ENCODE measurements around the gene SH3BGR.

SH3BGR gene

DNA sequence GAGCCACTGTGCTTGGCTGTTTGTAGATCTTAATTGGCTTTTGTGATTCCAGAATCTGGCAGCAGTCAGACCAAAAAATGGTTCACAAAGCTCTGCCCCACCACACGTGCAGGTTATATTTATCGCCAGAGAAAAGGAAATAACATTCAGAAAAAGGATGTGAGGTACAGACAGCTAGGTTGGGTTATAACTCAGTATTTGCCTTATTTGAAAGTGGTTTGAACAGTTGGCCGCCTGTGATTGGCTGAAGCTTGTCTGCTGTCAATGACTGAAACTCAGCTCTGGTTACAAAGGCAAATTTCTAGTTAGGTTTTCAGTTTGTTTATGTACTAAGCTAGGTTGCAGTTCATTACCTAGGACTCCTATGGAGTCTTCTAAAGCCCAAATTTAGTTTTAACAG lies 9.6 kb downstream of the SH3BGR start:
- DNase-seq = no peak

- DNase-seq = no peak
These were observed 11.5 kb downstream of the SH3BGR start for GRCh38 chr21:39463308-39463707.

DNA sequence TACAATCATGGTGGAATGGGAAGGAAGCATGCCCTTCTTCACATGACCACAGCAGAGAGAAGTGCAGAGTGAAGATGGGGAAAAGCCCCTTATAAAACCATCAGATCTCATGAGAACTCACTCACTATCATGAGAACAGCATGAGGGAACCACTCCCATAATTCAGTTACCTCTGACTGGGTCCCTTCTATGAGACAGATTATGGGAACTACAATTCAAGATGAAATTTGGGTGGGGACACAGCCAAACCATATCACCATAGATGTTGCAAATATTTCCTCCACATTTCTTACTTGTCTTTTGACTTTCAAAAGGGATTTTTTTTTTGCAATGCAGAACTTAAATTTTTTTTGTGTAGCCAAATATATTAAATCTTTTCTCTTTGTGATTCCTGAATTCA lies 14.8 kb downstream of the SH3BGR start:
- DNase-seq = no peak

- no peak for DNase-seq
These were observed 16.0 kb downstream of the SH3BGR start for GRCh38 chr21:39467746-39468145.

GRCh38 chr21:39468559-39468958 lies 16.8 kb downstream of the SH3BGR start:
- DNase-seq = no peak

GRCh38 chr21:39471598-39471997 lies 19.8 kb downstream of the SH3BGR start:
- no peak for DNase-seq

- no peak for DNase-seq
These were observed 21.0 kb downstream of the SH3BGR start for GRCh38 chr21:39472786-39473185.

- no peak for DNase-seq
These were observed 22.8 kb downstream of the SH3BGR start for GRCh38 chr21:39474611-39475010.

- DNase-seq = peak; percentile 21
These were observed 27.5 kb downstream of the SH3BGR start for GRCh38 chr21:39479164-39479813.

DNA sequence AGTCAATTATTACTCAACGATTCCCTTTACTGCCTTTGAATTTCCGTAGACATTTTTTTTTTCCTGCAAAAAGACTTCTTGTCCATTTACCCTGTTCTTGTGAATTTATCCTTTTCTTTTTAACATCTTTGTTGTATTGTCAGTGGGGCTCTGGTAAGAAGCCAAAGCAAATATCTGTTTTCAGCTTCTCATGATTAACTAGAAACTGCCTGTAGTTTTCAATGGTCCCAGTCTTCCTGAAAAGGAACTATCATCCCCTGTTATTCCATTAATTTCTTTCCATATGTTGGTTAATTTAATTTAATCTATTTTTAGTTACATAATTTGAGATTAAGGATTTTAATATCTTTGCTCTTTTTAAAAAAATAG lies 28.0 kb downstream of the SH3BGR start:
- DNase-seq = no peak

- DNase-seq = no peak
These were observed 28.5 kb downstream of the SH3BGR start for GRCh38 chr21:39480271-39480670.

GRCh38 chr21:39481886-39482285 lies 30.1 kb downstream of the SH3BGR start:
- DNase-seq = no peak

- DNase-seq = no peak
These were observed 32.1 kb downstream of the SH3BGR start for GRCh38 chr21:39483917-39484316.

DNA sequence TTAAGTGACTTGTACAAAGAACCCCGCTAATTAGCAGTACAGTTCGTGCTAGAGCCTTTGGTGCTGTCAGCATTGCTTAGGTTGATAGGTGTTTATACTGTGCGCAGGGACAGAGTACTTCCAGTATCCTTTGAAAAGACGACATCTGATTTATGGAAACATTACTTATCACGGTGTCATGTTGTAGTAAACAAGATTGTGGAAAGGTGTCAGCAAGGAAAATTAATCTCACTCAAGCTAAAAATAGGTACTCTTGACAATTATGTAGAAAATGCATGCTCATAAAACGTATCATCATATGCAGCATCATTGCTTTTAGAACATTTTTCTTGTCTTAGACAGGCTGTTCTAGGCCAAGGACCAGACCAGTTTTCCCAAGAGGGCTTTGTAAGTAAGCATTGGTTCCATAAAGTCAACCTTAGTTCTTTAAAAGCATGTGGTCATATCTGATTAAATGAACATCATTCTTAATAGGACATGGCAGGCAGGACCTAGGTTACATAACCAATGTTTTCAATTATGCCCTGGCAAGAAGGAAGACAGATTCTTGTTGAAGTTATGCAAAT lies 33.0 kb downstream of the SH3BGR start:
- no peak for DNase-seq

GRCh38 chr21:39489380-39489924 lies 37.7 kb downstream of the SH3BGR start:
- peak; percentile 34 for DNase-seq

GRCh38 chr21:39499156-39499555 lies 47.4 kb downstream of the SH3BGR start:
- DNase-seq = no peak

GRCh38 chr21:39502631-39503030 lies 50.9 kb downstream of the SH3BGR start:
- DNase-seq = no peak

DNA sequence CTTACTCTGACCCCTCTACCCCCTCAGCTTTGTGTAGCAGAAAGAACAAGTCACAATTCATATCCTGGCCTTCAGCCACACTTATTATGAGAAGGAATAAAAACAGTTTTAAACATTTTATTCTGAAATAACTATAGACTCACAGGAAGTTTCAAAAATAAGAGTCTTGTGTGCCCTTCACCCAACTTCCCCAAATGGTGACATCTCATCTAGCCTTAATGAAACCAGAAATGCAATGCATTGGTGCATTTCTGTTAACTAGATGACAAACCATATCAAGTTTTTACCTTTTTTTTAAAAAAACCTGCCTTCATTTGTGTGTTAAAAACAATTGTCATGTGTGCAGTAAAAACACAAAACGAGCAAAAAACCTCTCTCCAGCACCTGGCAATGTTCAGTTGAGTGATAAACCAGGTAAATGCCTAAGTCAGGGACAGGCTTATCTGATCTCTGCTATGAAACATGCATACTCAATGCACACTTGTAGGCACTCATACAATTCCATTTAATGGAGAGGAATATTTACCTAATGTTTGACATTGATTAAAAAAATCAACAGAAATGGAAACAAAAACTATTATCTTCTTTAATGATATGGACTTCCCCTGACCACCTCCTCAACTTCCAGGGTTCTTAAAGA lies 51.5 kb downstream of the SH3BGR start:
- no peak for DNase-seq

- no peak for DNase-seq
These were observed 52.5 kb downstream of the SH3BGR start for GRCh38 chr21:39504230-39504629.

GRCh38 chr21:39510240-39510639 lies 58.5 kb downstream of the SH3BGR start:
- DNase-seq = no peak

DNA sequence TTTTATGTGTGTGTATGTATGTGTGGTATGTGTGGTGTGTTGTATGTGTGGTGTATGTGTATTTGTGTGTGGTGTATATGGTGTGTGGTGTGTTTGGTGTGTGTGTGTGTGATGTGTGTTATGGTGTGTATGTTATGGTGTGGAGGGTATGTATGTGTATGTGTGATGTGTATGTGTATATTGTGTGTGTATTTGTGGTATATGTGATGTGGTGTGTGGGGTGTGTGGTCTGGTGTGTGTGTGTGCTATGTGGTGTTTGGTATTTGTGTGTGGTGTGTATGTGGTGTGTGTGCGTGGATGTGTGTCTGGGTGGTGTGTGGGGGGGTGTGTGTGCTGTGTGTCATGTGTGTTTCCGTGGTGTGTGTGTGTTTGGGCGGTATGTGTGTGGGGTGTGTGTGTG lies 59.3 kb downstream of the SH3BGR start:
- no peak for DNase-seq

DNA sequence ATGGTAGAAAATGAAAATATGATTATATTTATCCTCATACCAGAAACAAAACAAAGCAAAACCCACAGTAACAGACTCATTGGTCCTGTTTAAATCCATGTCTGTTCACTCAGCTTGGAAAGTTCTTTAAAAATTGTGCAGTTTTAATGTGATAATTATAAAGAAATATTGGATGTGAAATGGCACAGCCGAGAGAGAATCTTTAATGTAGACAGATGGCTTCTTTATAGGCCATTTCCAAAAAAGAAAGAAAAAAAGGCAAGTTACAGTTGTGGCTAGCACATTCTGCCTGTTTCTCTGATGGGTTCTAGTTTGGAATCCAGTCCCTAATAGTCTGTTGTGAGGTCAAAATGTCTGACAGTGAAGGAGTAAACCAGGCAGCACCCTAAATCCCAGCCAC lies 62.0 kb downstream of the SH3BGR start:
- no peak for DNase-seq

- DNase-seq = no peak
These were observed 64.1 kb downstream of the SH3BGR start for GRCh38 chr21:39515684-39516472.
